GM21723 (cell line): ENCODE measurements around the gene CDK11A.
"Not testable (repeated sequence)": the region's sequence is repeated elsewhere in the genome, so short reads cannot be mapped to it uniquely, and the experiment has no call there.

Source experiments
- ATAC-seq: cut with Tn5 transposase; IDR thresholded peaks from one replicate; pipeline ENCODE4 v1.9.1; 2021; ENCODE audit warnings: mild to moderate bottlenecking, moderate library complexity; ENCODE audit not compliant: unreplicated experiment

The CDK11A gene

DNA sequence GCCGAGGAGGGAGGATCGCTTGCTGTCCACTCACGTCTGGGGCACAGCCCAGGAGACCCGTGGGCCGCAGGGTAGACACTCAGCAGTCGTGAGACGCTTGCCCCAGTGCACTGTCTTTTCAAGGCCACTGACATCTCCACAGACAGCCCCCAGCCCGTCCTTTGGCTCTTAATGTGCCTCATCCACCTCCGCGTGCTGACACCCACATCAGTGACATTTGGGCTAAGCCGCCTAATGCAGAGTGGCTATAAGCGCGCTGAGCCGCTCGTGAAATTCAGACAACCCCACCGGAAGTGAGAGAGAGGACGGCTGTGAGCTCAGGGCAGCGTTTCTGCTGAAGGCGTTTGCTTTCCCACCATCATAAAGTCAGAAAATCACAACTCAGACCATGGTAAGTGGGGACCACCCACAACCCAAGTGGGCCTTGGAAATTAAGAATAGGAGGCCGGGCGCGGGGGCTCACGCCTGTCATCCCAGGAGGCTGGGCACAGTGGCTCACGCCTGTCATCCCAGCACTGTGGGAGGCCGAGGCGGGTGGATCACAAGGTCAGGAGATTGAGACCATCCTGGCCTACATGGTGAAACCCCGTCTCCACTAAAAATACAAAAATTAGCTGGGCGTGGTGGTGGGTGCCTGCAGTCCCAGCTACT, 40.0 kb downstream of the CDK11A start:
- ATAC-seq, result no peak

DNA sequence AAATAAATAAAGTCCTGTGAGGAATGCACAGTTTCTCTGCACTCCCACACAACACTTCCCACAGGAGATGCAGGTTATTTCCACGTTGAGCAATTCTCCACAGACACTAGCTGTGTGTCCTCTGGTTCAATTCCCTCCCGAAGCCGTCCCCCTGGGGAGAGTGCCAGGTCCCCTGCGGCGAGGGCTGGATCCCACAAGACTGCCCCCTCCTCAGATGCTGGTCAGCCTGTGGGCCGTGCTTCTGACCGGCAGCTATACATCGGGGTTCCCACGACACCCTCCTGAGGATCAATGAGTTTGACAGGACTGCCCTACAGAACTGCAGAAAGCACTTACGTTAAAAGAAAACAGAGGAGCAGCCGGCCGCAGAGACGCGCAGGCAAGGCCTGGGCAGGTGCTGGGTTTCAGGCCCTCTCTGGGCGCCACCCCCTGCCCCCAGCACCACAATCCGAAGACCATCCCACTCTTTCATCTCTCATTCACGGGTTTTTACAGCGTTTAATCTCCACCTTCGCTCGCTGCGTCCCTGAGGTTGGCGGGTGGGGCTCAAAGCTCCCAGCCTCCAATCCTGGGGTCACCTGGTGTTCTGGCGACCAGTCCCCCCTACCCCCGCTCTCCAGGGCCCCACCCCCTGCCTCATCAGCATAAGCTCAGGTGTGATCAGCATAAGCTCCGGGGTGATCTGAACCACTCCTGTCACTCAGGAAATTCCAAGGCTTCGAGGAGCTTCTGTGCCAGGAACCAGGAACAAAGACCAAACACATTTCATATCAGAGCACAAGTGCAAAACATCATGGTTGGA, 40.9 kb downstream of the CDK11A start:
- ATAC-seq, result no peak

DNA sequence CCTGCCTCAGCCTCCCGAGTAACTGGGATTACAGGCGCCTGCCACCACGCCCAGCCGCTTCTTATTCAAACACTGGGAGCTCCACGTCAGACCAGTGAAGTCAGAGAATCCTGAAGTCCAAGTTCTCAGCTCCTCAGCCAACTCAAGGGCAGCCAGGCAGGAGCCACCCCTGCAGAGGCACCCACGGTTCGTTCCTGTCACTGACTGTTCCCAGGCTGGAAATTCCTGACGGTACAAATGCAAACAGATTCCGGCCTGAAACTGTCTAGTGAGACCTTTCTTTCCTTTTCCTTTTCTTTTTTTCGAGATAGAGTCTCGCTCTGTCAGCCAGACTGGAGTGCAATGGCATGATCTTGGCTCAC, 43.3 kb downstream of the CDK11A start:
- no peak for ATAC-seq

DNA sequence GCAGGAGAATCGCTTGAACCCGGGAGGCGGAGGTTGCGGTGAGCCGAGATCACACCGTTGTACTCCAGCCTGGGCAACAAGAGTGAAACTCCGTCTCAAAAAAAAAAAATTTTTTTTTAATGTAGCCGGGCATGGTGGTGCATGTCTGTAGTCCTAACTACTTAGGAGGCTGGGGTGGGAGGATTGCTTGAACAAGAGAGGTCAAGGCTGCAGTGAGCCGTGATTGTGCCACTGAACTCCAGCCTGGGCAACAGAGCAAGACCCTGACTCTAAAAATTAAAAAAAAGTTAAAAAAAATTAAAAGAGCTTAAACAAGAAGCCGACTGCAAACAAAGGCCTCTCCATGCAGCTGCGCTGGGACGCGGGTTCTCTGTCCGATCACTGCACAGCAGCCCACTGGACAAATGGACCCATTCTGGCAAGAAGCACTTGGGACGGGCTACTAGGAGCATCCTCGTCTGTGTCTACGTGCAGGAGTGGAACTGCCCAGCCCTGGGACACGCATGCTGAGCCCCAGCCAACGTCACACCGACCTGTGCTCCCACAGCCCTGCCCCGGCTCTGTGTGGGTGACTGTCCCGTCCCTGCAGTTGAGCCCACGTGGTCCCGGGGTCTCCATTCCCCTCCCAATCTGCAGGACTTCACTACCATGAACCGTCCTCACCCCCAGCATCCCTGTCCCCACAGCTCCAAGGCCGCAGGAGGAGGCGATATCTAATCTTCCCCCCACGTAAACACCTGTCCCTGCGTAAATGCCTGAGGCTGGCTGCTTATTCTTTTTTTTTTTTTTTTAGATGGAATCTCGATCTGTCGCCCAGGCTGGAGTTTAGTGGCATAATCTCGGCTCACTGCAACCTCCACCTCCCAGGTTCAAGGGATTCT, 43.9 kb downstream of the CDK11A start:
- no peak for ATAC-seq

DNA sequence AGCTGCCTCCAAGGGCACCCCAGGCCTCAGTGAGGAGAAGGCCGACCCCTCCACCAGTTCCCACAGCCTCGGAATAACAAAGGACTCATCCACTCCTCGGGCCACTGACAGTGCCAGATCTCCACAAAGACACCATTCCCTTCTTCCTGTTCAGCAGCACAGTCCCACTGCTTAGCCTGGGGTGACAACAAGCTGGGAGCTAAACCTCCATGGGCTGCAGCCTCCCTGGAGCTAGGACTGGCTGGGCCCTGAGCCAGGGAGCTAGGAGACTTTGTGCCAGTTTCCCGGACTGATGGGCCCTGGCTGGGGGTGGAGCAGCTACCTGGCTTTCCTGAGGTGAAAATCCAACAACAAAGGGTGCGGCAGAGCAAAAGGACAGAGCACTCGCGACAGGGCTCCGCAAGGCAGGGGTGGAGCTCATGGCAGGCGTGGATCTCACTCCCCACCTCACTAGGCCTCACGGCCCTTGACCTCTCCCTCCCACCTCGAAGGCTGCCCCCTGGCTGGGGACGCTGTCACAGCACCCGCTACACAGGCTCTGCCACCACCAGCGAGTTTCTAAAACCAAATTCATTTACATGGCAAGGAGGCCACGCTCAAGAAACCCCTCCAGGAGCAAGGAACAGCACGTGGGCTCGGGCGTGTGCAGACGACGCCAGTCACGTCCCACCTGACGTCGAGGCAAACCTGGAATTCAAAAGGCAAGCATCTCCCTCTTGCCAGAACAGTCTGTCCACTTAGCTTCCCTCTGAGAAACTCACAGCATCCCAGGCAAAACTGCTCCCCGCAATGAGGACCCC, 45.4 kb downstream of the CDK11A start:
- ATAC-seq, result peak; percentile 28

DNA sequence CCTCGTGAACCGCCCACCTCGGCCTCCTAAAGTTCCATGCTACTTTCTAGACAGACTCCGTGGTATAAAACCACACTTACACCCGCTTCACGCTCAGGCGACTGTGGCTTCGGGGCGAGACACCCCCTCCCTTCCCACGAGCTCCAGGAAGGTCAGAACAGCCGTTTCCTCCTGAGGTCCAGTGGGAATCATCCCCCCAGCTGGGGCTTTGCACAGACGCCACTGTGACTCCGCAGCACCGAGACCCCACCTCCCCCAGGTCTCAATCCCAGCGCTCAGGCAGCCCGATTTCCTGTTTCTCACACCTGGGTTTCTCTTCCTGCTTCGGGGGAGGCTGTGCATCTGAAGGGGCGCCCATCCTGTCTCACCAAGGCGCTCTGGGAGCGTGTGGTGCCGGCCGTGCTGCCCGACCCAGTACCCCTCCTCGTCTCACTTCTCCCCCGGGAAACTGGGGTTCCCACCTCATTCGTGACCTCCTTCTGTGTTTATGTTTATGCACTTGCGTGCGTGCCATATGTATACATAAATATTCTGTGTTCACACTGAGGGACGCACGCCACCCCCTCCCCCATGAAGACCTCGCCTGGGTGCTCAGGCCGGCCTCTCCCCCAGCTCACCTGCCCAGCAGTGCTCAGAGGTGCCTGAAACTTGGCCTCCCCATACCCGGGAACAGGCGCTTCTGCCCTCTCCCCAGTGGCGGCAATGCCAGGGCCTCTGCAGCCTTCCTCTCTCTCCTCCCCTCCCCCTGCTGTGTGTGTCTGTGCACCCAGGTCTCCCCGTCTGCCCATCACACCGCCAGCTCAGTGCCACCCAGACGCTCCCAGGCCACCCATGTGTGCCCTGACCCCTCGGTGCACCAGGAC, 46.2 kb downstream of the CDK11A start:
- peak; percentile 68 for ATAC-seq

DNA sequence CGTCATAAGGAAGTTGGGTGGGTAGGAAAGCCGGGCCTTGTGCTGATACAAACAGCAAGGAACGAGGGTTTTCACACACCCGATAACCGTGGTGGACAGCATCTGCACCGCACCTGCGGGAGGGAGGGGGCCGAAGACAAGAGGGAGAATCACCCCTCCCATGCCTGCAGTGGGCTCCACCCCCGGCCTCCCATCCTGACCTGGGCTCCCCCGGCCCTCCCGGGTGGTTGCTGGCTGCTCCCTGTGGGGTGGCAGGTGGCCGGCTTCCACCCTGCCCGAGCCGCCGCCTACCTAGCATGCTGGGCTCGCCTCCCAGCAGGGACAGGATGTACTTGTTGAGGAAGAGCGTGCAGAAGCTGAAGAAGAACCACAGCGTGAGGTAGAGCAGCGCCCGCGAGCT, 48.1 kb downstream of the CDK11A start:
- ATAC-seq, result not testable (repeated sequence)

DNA sequence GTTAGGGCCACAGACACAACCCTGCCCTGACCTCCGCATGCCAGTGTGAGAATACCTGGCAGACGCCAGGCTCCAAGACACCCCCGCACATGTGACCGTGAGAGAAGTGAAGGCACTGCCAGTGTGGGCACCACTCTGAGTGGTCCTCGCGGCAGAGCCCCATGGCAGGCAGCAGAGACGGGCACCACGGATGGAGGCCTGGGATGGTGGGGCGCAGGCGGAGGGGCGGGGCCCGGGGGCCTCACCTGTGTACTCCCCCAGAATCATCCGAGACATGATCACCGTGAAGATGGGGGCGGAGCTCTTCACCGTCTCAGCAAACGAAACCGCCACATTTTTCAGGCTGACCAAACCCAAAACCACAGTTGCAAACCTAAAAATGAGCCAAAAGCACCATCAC, 48.9 kb downstream of the CDK11A start:
- ATAC-seq, result not testable (repeated sequence)

DNA sequence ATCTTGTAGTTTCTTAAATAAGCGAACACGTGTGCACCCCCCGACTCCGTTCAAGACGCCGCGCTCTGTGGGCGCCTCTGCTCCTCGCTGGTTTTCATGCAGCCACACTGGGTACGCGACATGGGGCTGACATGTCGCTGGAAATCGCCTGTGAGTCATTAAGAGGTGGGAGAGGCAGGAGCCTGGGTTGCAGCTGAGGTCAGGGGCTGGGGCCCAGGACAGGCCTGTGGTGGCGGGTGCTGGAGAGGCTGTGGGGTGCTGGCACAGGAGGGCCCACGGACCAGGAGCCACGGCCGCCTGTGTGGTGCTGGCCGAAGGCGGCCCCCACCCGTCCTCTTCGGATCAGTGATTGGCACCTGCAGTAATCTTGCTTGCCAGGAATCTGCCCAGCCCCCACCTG, 49.4 kb downstream of the CDK11A start:
- ATAC-seq, result not testable (repeated sequence)

DNA sequence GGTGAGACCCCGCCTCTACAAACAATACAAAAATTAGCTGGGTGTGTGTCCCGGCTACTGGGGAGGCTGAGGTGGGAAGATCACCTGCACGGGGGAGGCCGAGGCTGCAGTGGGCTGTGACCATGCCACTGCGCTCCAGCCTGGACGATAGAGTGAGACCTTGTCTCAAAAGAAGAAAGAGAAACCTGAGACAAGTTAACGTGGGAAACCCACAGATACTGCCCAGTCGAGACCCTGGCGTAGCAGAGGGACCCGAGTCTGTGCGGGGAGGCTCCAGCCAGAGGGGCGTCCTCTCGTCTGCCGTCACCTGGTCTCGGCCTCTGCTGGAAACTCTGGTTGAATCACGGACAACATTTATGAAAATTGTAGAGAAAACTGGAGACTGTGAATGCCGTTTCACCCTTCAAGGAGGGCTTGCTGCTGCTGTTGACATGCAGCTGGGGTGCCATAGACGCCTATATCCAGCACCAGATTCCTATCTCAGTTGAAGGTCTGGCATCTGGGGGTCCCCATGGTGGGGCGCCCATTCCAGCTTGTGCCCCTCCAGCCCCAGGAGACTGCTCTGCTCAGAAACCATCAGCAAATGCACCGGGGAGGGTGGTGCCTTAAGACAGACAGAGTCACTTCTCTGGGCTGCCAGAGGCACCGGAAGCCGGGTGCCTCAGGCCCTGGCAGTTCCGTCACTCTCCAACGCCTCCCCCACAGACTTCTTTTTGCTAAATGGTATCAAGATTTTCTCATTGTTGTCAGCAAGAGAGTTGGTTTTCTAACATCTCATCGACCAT, 51.8 kb downstream of the CDK11A start:
- ATAC-seq, result no peak

DNA sequence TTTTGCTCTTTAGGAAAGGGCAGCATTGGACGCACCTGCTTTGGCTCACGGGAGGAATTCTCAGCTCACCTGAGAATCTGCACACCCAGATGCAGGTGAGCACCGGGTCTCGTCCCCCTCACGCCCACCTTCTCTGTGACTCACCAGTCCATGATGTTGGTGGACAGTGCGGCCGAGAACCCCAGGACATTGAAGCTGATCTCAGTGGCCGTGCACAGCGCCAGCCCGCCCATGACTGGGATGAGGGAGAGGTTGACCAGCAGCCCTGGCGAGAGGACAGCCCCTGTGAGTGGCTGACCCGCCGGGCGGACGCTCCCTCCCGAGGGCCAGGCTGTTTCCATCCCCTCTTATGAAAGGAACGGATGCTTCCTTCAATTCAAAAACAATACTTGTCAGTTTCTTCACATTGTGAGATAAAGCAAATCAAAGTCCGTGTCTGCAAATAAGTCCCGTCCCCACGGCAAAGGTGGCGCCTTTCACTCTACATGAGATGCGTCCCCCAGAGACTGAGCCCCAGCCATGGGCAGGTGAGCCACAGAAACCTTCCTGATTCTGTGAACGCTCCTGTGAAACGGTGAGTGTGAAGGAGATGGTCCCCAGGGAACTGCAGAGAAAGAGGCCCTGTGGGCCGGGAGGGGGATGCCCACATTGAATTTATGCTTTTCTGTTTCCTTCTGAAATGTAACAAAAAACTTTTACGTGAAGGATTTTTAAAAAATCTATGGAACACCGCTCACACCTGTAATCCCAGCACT, 52.6 kb downstream of the CDK11A start:
- no peak for ATAC-seq

DNA sequence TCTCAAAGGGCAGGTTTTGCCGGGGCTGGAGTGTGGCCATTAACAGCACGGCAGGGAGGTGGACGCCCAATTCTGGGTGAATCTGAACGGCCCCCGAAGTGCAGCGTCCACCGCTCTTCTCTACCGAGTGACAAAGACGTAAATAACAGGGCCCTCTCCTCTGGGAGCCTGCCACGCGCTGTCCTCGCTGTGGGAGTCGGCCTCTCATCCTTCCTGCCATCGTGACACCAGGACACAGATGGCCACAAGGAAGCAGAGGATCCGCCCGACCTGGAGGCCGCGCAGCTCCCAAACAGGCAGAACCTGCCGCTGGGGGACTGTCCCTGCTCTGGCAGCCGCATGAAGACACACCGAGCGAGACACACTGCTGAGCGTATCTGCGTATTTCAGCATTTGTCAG, 53.3 kb downstream of the CDK11A start:
- ATAC-seq, result no peak

DNA sequence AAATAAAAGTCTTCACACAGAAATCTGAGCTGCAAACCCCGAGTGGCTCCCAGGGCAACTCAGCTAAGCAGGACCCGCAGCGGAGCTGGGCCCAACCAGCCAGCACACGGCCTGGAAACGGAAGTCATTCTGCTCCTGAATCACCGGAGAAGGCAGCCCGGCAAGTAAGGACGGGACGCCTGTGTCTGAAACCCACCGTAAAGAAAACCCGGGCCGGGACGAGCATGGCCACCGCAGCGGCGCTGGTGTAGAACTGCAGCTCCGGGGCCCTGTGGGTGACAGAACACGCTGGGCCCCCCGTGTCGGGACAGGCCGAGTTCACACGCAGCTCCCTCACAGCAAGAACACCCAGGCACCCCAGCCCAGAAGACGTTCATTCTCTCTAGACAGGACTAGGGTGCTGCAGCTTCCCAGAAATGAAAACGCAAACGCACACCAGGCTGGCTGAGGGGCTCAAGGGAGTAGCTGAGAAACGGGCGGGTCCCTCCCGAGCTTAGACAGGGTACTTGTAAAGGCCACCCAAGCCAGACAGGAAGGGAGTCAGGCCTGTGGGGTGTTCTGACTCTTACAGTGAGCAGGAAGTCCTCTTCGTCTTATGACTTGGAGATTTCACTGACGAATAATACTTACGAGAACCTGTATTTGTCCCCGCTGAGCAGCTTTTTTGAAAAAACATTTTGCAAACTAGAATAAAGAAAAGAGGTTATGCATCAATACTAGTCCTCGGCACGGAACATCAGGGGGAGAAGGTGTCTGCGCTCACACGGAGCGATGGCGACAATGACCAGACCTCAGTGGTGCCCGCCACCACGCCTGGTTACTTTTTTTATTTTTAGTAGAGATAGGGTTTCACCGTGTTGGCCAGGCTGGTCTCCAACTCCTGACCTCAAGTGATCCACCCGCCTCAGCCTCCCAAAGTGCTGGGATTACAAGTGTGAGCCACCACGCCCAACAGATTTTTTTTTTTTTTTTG, 54.4 kb downstream of the CDK11A start:
- no peak for ATAC-seq

DNA sequence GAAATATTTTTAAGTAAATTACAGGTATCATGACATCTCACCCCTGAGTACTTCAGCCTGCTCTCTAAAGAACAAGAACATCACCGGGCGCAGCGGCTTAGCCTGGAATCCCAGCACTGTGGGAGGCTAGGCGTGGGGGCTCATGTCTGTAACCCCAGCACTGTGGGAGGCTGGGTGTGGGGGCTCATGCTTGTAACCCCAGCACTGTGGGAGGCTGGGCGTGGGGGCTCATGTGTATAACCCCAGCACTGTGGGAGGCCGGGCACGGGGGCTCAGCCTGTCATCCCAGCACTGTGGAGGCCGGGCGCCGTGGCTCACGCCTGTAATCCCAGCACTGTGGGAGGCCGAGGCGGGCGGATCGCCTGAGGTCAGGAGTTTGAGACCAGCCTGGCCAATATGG, 57.6 kb downstream of the CDK11A start:
- ATAC-seq, result no peak

DNA sequence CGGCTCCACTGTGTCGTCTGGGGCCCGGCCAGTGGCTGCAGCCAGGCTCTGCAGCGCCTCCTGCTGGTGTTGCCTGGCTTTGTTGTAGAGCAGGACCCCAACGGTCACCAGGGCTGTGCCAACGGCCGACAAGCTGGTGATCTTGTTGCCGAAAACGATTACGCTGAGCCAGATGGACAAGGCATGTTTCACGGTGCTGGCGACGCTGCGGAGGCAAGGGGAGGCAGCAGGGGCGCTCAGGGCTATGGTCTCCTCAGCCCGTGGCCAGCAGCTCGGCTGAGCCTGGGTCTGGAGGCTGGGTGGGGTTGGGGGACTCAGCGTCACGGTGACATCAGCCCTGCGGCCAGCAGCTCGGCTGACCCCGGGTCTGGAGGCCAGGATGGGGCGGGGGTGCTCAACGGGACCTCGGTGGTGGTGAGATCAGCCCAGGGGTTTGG, 58.3 kb downstream of the CDK11A start:
- no peak for ATAC-seq

DNA sequence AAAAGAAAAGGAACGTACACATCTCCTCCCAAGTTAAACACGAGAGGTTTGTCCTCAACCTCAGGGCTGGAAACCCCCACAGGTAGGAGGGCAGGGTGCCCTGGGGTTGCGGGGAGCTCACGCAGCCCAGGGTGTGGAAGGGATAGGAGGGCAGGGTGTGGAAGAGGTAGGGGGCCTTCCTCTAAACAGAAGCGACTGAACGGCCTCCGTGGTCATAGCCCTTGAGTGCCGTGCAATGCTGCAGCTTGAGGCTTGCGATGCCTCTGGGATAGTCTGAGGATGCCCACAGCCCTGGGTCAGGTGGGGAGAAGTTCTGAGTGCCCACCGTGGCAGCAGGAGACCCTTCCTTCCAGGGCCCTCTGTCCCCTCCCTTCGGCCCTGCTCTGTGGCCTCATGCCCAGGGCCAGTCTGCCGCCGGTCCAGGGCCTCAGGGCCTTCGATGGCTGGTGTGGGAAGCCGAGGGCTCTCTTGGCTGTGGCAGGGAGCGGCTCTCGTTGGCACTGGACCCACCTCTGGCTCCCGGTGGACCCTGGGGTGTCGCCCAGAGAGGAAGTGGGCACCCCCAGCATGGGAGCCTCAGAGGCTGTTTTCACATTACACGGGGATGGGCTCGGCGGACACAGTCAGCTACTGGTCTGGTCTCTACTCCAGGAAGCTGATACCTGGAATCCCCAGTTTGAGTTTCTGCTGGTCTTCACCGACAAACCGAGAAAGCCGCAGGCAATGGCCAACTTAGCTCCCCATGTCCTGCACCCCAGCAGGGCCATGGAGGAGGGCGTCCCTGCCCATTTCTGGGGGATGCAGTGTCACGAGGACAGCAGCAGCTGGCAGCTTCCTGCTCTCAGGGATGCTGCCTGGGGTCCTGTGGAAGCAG, 59.0 kb downstream of the CDK11A start:
- no peak for ATAC-seq
